Measurements from ENCODE around the gene HRG. TPM values are rescaled to one million over a fixed set of nuclear protein-coding genes. Genes with fewer than 3 reads are reported as not detected.

The HRG gene
- total and polyA plus RNA-seq, 2 of the 8 experiments (the other 6 are each of a cell fraction or from before 2014, with no cell fraction given): 0.03 to 0.15 TPM

DNA sequence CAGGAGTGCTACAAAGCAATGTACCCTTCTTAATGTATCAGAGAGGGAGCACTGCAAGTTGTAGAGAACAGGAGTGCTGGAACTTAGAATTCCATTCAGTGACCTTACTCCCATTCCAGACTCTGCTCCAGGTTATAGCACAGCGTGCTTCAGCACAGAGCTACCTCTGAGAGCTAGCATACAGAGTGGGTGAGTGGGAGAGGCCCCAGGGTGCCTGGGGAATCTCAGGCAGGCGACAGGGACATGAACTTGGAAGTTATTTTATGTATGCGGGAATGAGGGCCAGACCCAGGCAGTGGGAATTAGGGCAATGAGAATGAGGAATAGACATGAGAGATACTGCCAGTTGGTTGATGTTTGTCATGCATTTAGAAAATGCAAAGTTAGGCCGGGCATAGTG, 47.7 kb downstream of the HRG start (continued):
- no peak for TF ChIP-seq CHD1 (IDR thresholded peaks at IDR 0.05; ENCODE audit: low read depth, low read length)
- no peak for TF ChIP-seq SP4 (IDR thresholded peaks at IDR 0.05; ENCODE audit: low read length)
